Central memory CD4-positive, alpha-beta T cell (primary cell): ENCODE results near the gene CPA1.

Source experiments
- DNase-seq: peaks from one replicate; pipeline ENCODE4 v3.0.0; 2022

CPA1 gene

GRCh38 chr7:130397051-130397757 is 16.9 kb downstream of the CPA1 start:
- no peak for DNase-seq

GRCh38 chr7:130397758-130398073 is 17.4 kb downstream of the CPA1 start:
- DNase-seq: no peak

- DNase-seq: no peak
These were observed 18.3 kb downstream of the CPA1 start for GRCh38 chr7:130398526-130399090.

- DNase-seq: no peak
These were observed 19.9 kb downstream of the CPA1 start for GRCh38 chr7:130400120-130400572.

GRCh38 chr7:130401101-130401500 is 20.8 kb downstream of the CPA1 start:
- DNase-seq: no peak

- DNase-seq: no peak
These were observed 21.3 kb downstream of the CPA1 start for GRCh38 chr7:130401578-130401977.

- no peak for DNase-seq
These were observed 24.7 kb downstream of the CPA1 start for GRCh38 chr7:130405003-130405402.

- no peak for DNase-seq
These were observed 28.9 kb downstream of the CPA1 start for GRCh38 chr7:130409067-130409711.

- no peak for DNase-seq
These were observed 29.4 kb downstream of the CPA1 start for GRCh38 chr7:130409712-130410072.

- no peak for DNase-seq
These were observed 30.7 kb downstream of the CPA1 start for GRCh38 chr7:130410868-130411541.

GRCh38 chr7:130413201-130413600 is 32.9 kb downstream of the CPA1 start:
- no peak for DNase-seq

GRCh38 chr7:130415006-130415405 is 34.7 kb downstream of the CPA1 start:
- DNase-seq: no peak

- no peak for DNase-seq
These were observed 36.9 kb downstream of the CPA1 start for GRCh38 chr7:130417213-130417612.

- no peak for DNase-seq
These were observed 38.0 kb downstream of the CPA1 start for GRCh38 chr7:130418306-130418705.

- DNase-seq: no peak
These were observed 39.4 kb downstream of the CPA1 start for GRCh38 chr7:130419658-130420057.

GRCh38 chr7:130420943-130421578 is 40.8 kb downstream of the CPA1 start:
- no peak for DNase-seq

GRCh38 chr7:130421684-130422083 is 41.4 kb downstream of the CPA1 start:
- no peak for DNase-seq

GRCh38 chr7:130423501-130424037 is 43.3 kb downstream of the CPA1 start:
- no peak for DNase-seq

GRCh38 chr7:130425796-130426195 is 45.5 kb downstream of the CPA1 start:
- DNase-seq: no peak

GRCh38 chr7:130426564-130426963 is 46.3 kb downstream of the CPA1 start:
- DNase-seq: peak; percentile 3

- DNase-seq: no peak
These were observed 48.7 kb downstream of the CPA1 start for GRCh38 chr7:130429019-130429418.

GRCh38 chr7:130430115-130430514 is 49.8 kb downstream of the CPA1 start:
- DNase-seq: no peak
